ENCODE data around the gene AKT3.

- TF ChIP-seq CTCF (IDR thresholded peaks at IDR 0.05; ENCODE audit: poor library complexity) (no peak), EZH2 (IDR thresholded peaks at IDR 0.05; ENCODE audit: borderline replicate concordance) (no peak)
Observed at GRCh38 chr1:243528459-243529121, 321.5 kb downstream of the AKT3 start.
